GM23338 (cell line): ENCODE data around the gene CCDC32.

Experiments
- CTCF ChIP-seq, 2 experiments: fragments of 200-600 bp in 1 of 2; sonication (generic) in 1 of 2; conservative IDR thresholded peaks; 2 replicates each; pipeline versions ENCODE4 v1.5.1 to v1.6.1; 2016 to 2017; ENCODE audit warnings: antibody characterized with exemption in 2 of 2, low read depth in 2 of 2, mild to moderate bottlenecking in 2 of 2, moderate library complexity in 1 of 2
- EZH2phosphoT487 ChIP-seq: fragments of 200-600 bp; sonication (generic); IDR thresholded peaks from one replicate; pipeline ENCODE4 v1.8.1; 2018; ENCODE audit warnings: antibody characterized with exemption; ENCODE audit not compliant: unreplicated experiment
- JUNB ChIP-seq: IDR thresholded peaks from one replicate; pipeline ENCODE4 v1.6.1; 2016; ENCODE audit warnings: antibody characterized with exemption; ENCODE audit not compliant: unreplicated experiment
- POLR2AphosphoS5 ChIP-seq: IDR thresholded peaks from 2 replicates; pipeline ENCODE4 v1.6.1; 2016; ENCODE audit warnings: antibody characterized with exemption, low read depth
- REST ChIP-seq: IDR thresholded peaks from one replicate; pipeline ENCODE4 v1.6.1; 2018; ENCODE audit warnings: antibody characterized with exemption; ENCODE audit not compliant: unreplicated experiment

GRCh38 chr15:40591389-40591788 is 26.5 kb upstream of the CCDC32 start:
- TF ChIP-seq CTCF (conservative IDR thresholded peaks at IDR 0.05; ENCODE audit: low read depth in 2 of 2) (no peak), POLR2AphosphoS5 (0 out of 2 replicates have a peak, but pooled peaks have one; percentile 18), REST (no peak), JUNB (no peak), EZH2phosphoT487 (no peak)
